Measurements from ENCODE around the gene ANGPTL2. TPM values are rescaled to one million over a fixed set of nuclear protein-coding genes. Genes with fewer than 3 reads are reported as not detected.

Gene ANGPTL2
- polyA plus RNA-seq, 1 of the 3 experiments (the other 2 are of a cell fraction), result 12.3 TPM

- POLR2A ChIA-PET, result no interaction called here
- WGBS (ENCODE audit: low lambda C conversion rate), result 83% methylated on average over 2 of the region's 5 CpGs
These were observed 25.6 kb upstream of the ANGPTL2 start for GRCh38 chr9:127148014-127148413.

More at GRCh38 chr9:127148014-127148413, 25.6 kb upstream of the ANGPTL2 start:
- Histone ChIP-seq H3K79me2 (ENCODE audit: insufficient read depth) (no peaks in the 10 kb centered on the region), H4K20me1 (ENCODE audit: insufficient read depth) (no peaks in the 10 kb centered on the region), H3K4me1 (ENCODE audit: control insufficient read depth in 1 of 2, insufficient read depth in 2 of 2, low read depth in 1 of 2, low read length in 1 of 2) (no peaks in the 10 kb centered on the region; a peak in 1 of 4 replicates), H3K4me2 (no peak overlapping the region), H3K4me3 (ENCODE audit: low read depth in 2 of 2, low read length in 1 of 2) (no peak overlapping the region), H3K9me3 (no peaks in the 10 kb centered on the region), H3K27me3 (ENCODE audit: insufficient read depth) (no peaks in the 10 kb centered on the region), H2AFZ (ENCODE audit: low read depth) (no peak overlapping the region), H3K36me3 (replicated peaks in 1 of 2; ENCODE audit: control insufficient read depth in 1 of 2, insufficient read depth in 2 of 2, low read length in 1 of 2) (no peaks in the 10 kb centered on the region), H3F3A (replicated peaks; ENCODE audit: insufficient read depth) (no peaks in the 10 kb centered on the region), H3K9ac (no peak overlapping the region), H3K9me2 (no peaks in the 10 kb centered on the region), H3K27ac (ENCODE audit: low read depth in 2 of 2, low read length in 1 of 2) (no peak overlapping the region)
- CTCF ChIA-PET, result interaction anchor here (2.0 kb wide), 1 partner anchor 13 kb away, joined by 7 read pairs; no protein-coding TSS in a partner anchor
- no peak for DNase-seq
- TF ChIP-seq REST (IDR thresholded peaks at IDR 0.05; ENCODE audit: low read depth, low read length), result no peak
- no peak for TF ChIP-seq TCF12 (IDR thresholded peaks at IDR 0.05)
- TF ChIP-seq EP300 (IDR thresholded peaks at IDR 0.05; ENCODE audit: borderline replicate concordance in 1 of 2, low read depth in 1 of 2, low read length in 1 of 2), result no peak
- TF ChIP-seq ZBTB33 (IDR thresholded peaks at IDR 0.05; ENCODE audit: borderline replicate concordance, low read depth), result no peak
- TF ChIP-seq, protein P1, sequence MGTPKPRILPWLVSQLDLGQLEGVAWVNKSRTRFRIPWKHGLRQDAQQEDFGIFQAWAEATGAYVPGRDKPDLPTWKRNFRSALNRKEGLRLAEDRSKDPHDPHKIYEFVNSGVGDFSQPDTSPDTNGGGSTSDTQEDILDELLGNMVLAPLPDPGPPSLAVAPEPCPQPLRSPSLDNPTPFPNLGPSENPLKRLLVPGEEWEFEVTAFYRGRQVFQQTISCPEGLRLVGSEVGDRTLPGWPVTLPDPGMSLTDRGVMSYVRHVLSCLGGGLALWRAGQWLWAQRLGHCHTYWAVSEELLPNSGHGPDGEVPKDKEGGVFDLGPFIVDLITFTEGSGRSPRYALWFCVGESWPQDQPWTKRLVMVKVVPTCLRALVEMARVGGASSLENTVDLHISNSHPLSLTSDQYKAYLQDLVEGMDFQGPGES (IDR thresholded peaks at IDR 0.05; ENCODE audit: low read depth, low read length), result no peak
- TF ChIP-seq NRF1 (IDR thresholded peaks at IDR 0.05; ENCODE audit: low read depth, low read length), result no peak
- no peak for TF ChIP-seq SMC3 (IDR thresholded peaks at IDR 0.05; ENCODE audit: low read depth, low read length)
- no peak for TF ChIP-seq CHD2 (IDR thresholded peaks at IDR 0.05; ENCODE audit: low read length, partially characterized antibody)
- no peak for TF ChIP-seq FOXM1 (IDR thresholded peaks at IDR 0.05; ENCODE audit: low read depth)
- TF ChIP-seq POLR2AphosphoS5 (IDR thresholded peaks at IDR 0.05; ENCODE audit: low read depth, low read length), result no peak
- TF ChIP-seq FOSL2 (IDR thresholded peaks at IDR 0.05; ENCODE audit: borderline replicate concordance, low read depth), result no peak
- TF ChIP-seq EZH2phosphoT487 (IDR thresholded peaks at IDR 0.05; ENCODE audit: borderline replicate concordance, low read depth), result no peak
- no peak for TF ChIP-seq PBX3 (IDR thresholded peaks at IDR 0.05)
- no peak for TF ChIP-seq ELF1 (IDR thresholded peaks at IDR 0.05)
- TF ChIP-seq MAX (IDR thresholded peaks at IDR 0.05; ENCODE audit: low read depth), result no peak

All from SK-N-SH (cell line).